ENCODE measurements around the gene ANXA11.

Gene ANXA11

GRCh38 chr10:80187465-80188409, 17.6 kb downstream of the ANXA11 start:
- DNase-seq (ENCODE audit: low read depth): no peak

GRCh38 chr10:80187060-80187459, 18.3 kb downstream of the ANXA11 start:
- no peak for DNase-seq (ENCODE audit: low read depth)

GRCh38 chr10:80186364-80187012, 18.8 kb downstream of the ANXA11 start:
- no peak for DNase-seq (ENCODE audit: low read depth)

GRCh38 chr10:80185578-80186299, 19.6 kb downstream of the ANXA11 start:
- no peak for DNase-seq (ENCODE audit: low read depth)

GRCh38 chr10:80184291-80184690, 21.0 kb downstream of the ANXA11 start:
- no peak for DNase-seq (ENCODE audit: low read depth)

- DNase-seq (ENCODE audit: low read depth): no peak
Measured at GRCh38 chr10:80183436-80183835, 21.9 kb downstream of the ANXA11 start.

- no peak for DNase-seq (ENCODE audit: low read depth)
Measured at GRCh38 chr10:80182986-80183385, 22.4 kb downstream of the ANXA11 start.

GRCh38 chr10:80177781-80178636, 27.3 kb downstream of the ANXA11 start:
- DNase-seq (ENCODE audit: low read depth): no peak

GRCh38 chr10:80176526-80176925, 28.8 kb downstream of the ANXA11 start:
- DNase-seq (ENCODE audit: low read depth): no peak

- DNase-seq (ENCODE audit: low read depth): no peak
Measured at GRCh38 chr10:80174641-80175395, 30.5 kb downstream of the ANXA11 start.

GRCh38 chr10:80173466-80173865, 31.9 kb downstream of the ANXA11 start:
- no peak for DNase-seq (ENCODE audit: low read depth)

GRCh38 chr10:80172896-80173295, 32.4 kb downstream of the ANXA11 start:
- DNase-seq (ENCODE audit: low read depth): no peak

GRCh38 chr10:80171248-80171660, 34.1 kb downstream of the ANXA11 start:
- no peak for DNase-seq (ENCODE audit: low read depth)

- no peak for DNase-seq (ENCODE audit: low read depth)
Measured at GRCh38 chr10:80170641-80171040, 34.7 kb downstream of the ANXA11 start.

- DNase-seq (ENCODE audit: low read depth): no peak
Measured at GRCh38 chr10:80170026-80170425, 35.3 kb downstream of the ANXA11 start.

GRCh38 chr10:80168679-80169380, 36.5 kb downstream of the ANXA11 start:
- DNase-seq (ENCODE audit: low read depth): no peak

GRCh38 chr10:80168162-80168511, 37.2 kb downstream of the ANXA11 start:
- no peak for DNase-seq (ENCODE audit: low read depth)

- DNase-seq (ENCODE audit: low read depth): no peak
Measured at GRCh38 chr10:80167471-80168161, 37.7 kb downstream of the ANXA11 start.

GRCh38 chr10:80166581-80167470, 38.5 kb downstream of the ANXA11 start:
- no peak for DNase-seq (ENCODE audit: low read depth)
